ENCODE data around the gene GLIPR2. TPM values are rescaled to one million over a fixed set of nuclear protein-coding genes. Genes with fewer than 3 reads are reported as not detected.

The GLIPR2 gene
- total and polyA plus RNA-seq, 2 of the 13 experiments (the other 11 are each of a cell fraction or from before 2014, with no cell fraction given) = 0.08 to 0.42 TPM

- TF ChIP-seq TCF12 (IDR thresholded peaks at IDR 0.05) (no peak), TCF12 (CRISPR knock-in tag; IDR thresholded peaks at IDR 0.05) (no peak), ZNF317 (CRISPR knock-in tag; IDR thresholded peaks at IDR 0.05) (no peak), YY1 (IDR thresholded peaks at IDR 0.05; ENCODE audit: insufficient read depth, insufficient replicate concordance, low read depth, low read length) (no peak)
- TF ChIP-seq, protein P1, sequence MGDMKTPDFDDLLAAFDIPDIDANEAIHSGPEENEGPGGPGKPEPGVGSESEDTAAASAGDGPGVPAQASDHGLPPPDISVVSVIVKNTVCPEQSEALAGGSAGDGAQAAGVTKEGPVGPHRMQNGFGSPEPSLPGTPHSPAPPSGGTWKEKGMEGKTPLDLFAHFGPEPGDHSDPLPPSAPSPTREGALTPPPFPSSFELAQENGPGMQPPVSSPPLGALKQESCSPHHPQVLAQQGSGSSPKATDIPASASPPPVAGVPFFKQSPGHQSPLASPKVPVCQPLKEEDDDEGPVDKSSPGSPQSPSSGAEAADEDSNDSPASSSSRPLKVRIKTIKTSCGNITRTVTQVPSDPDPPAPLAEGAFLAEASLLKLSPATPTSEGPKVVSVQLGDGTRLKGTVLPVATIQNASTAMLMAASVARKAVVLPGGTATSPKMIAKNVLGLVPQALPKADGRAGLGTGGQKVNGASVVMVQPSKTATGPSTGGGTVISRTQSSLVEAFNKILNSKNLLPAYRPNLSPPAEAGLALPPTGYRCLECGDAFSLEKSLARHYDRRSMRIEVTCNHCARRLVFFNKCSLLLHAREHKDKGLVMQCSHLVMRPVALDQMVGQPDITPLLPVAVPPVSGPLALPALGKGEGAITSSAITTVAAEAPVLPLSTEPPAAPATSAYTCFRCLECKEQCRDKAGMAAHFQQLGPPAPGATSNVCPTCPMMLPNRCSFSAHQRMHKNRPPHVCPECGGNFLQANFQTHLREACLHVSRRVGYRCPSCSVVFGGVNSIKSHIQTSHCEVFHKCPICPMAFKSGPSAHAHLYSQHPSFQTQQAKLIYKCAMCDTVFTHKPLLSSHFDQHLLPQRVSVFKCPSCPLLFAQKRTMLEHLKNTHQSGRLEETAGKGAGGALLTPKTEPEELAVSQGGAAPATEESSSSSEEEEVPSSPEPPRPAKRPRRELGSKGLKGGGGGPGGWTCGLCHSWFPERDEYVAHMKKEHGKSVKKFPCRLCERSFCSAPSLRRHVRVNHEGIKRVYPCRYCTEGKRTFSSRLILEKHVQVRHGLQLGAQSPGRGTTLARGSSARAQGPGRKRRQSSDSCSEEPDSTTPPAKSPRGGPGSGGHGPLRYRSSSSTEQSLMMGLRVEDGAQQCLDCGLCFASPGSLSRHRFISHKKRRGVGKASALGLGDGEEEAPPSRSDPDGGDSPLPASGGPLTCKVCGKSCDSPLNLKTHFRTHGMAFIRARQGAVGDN (CRISPR knock-in tag; IDR thresholded peaks at IDR 0.05) = peak; percentile 35
Observed at GRCh38 chr9:36151316-36152210, 15.0 kb downstream of the GLIPR2 start (continued).

GRCh38 chr9:36152741-36153438 is 16.4 kb downstream of the GLIPR2 start:
- Histone ChIP-seq H3K4me2 (ENCODE audit: low read depth, low read length) (no peak overlapping the region), H3K9me3 (ENCODE audit: low read length) (no peaks in the 10 kb centered on the region), H3K36me3 (replicated peaks in 1 of 2; ENCODE audit: control insufficient read depth in 1 of 2, insufficient read depth in 2 of 2, low read length in 2 of 2) (no peaks in the 10 kb centered on the region), H3K4me3 (replicated peaks in 1 of 3; ENCODE audit: insufficient read depth in 1 of 3, low read depth in 2 of 3, low read length in 3 of 3) (no peak overlapping the region), H3K79me2 (ENCODE audit: insufficient read depth, low read length) (no peaks in the 10 kb centered on the region), H3K27me3 (ENCODE audit: control insufficient read depth in 1 of 2, insufficient read depth in 2 of 2, low read length in 2 of 2) (peaks cover 1 to 5% of the 10 kb centered on the region in 2 experiments; a peak in 2 of 5 replicates), H3K27ac (ENCODE audit: extremely low read length, insufficient read depth, low read length) (no peak overlapping the region), H2AFZ (ENCODE audit: low read length) (no peak overlapping the region), H4K20me1 (ENCODE audit: insufficient read depth, low read length) (no peaks in the 10 kb centered on the region), H3K4me1 (ENCODE audit: insufficient read depth, low read length) (peaks cover 31% of the 10 kb centered on the region), H3K9ac (ENCODE audit: insufficient read depth, low read depth, low read length) (no peak overlapping the region)
- DNase-seq (ENCODE audit: low spot score) (no peak), ATAC-seq (no peak), FAIRE-seq (no peak)
- CTCF ChIA-PET (ENCODE audit: low intra/inter-chr PET ratio, low total read pairs) = no interaction called here
- in situ Hi-C loops (cut with HindIII; ENCODE audit: extremely low pct_ligation_motif_present, low pct_unique_long_range_greater_than_20kb) (no loop called here), intact Hi-C loops (cut with micrococcal nuclease; ENCODE audit: unreplicated experiment) (no loop called here)
- WGBS (ENCODE audit: low lambda C conversion rate) = 32% methylated on average over 10 of the region's 10 CpGs
- POLR2A ChIA-PET = no interaction called here
- no TSS peak for BruUV-seq (replicated peaks)
- TF ChIP-seq RFXAP (CRISPR knock-in tag; IDR thresholded peaks at IDR 0.05; ENCODE audit: borderline replicate concordance) (no peak), ZMYM3 (CRISPR knock-in tag; IDR thresholded peaks at IDR 0.05) (peak; percentile 40; the same call in 1 of the 2 replicates), ZNF784 (CRISPR knock-in tag; IDR thresholded peaks at IDR 0.05; ENCODE audit: borderline replicate concordance) (no peak), ZNF629 (CRISPR knock-in tag; conservative IDR thresholded peaks at IDR 0.05) (peak; percentile 64)
- TF ChIP-seq, protein P2, sequence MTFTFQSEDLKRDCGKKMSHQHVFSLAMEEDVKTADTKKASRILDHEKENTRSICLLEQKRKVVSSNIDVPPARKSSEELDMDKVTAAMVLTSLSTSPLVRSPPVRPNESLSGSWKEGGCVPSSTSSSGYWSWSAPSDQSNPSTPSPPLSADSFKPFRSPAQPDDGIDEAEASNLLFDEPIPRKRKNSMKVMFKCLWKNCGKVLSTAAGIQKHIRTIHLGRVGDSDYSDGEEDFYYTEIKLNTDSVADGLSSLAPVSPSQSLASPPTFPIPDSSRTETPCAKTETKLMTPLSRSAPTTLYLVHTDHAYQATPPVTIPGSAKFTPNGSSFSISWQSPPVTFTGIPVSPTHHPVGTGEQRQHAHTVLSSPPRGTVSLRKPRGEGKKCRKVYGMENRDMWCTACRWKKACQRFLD (CRISPR knock-in tag; IDR thresholded peaks at IDR 0.05; ENCODE audit: borderline replicate concordance) = no peak
